ENCODE data around the gene CHPF2.

CHPF2 gene

GRCh38 chr7:151282111-151282510, 49.8 kb downstream of the CHPF2 start:
- DNase-seq (ENCODE audit: low read depth in 2 of 3, low spot score in 2 of 3) = no peak

GRCh38 chr7:151283302-151283701, 51.0 kb downstream of the CHPF2 start:
- no peak for DNase-seq (ENCODE audit: low read depth in 2 of 3, low spot score in 2 of 3)

GRCh38 chr7:151286148-151286547, 53.9 kb downstream of the CHPF2 start:
- no peak for DNase-seq (ENCODE audit: low read depth in 2 of 3, low spot score in 2 of 3)

All from activated CD8-positive, alpha-beta memory T cell treated with anti-CD3 and anti-CD28 coated beads for 48 hours (primary cell).